Colon (tissue), 2 donors: ENCODE data around the gene PHLDB2.

Experiments
- FAIRE-seq: peaks from 2 replicates; lab custom pipeline; 2012; peaks lifted over from hg19 to GRCh38; lab: Jason Lieb, UNC
- donor health status: control.
- donor health status: control.

PHLDB2 gene

DNA sequence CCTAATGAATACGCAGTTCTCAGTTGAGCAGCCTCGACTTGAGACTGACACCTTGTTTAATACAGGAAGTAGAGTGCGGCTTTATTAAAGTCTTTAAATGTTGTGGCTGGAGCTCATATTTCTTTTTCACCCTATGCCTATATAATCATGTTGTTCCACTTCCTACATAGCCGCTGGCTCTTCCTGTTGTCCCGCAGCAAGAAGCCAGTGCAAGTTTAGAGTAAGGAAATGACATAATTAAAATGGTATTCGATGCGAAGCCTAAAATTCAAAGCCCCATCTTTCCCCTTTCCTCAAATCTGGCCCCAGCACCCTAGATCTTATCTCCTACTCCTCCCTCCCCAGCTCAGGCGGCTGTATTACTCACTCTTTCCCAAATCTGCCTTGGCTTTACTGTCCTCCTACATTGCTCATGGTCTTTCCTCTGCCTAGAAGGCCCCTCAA lies 7.5 kb upstream of the PHLDB2 start:
- FAIRE-seq = no peak

DNA sequence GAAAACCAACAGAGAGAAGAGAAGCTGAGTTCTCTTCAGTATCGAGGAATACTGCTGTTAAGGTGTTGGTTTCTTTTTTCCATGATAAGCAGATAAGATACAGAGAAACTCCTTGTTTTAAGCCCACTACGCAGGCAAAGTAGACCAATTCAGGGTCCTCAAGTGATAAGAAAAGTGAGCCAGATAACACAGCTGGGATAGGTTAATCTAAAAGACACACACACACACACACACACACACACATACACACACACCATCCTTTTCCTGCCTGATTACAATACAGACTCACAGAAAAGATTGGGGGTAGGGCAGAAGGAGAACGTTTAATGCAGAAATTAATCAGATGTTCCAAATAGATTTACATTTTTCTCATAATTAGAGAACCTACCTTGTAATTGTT lies 6.5 kb upstream of the PHLDB2 start:
- no peak for FAIRE-seq

DNA sequence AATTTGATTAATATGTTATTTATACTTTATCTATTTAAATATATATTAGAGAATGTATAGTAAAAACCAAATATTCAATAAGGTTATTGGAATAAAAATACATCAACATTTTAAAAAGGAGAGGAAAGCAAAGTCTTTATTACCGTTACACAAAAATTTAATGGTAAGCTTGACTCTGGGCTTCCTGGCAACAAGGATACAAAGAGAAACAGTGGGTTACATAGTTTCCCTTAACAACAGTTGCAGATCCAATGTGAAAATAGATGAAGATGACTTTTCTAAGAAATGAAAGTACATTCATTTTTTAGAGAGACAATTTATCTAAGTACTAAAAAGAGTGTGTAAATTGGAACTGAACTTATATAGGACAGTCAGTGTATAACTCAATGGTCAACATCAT lies 6.0 kb upstream of the PHLDB2 start:
- no peak for FAIRE-seq

DNA sequence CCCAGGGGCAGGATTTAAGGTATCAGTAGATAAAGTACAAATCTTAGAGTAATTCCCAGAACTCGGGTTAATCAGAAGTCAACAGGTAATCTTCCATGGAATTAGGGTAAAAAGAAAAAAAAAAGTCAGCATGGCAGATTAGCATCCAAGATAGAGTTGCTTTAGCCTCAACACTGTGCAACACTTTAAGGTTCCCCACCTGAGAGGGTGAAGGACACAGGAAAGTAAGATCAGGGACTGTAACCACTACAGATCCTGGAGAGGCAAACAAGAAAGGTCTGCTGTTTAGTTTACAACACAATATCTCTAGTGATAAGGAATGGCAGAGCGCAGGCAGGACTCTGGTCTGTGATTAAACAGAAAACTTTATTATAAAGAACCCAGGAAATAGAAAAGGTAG lies 4.1 kb upstream of the PHLDB2 start:
- no peak for FAIRE-seq

- no peak for FAIRE-seq
Observed at GRCh38 chr3:111856501-111856900, 2.6 kb upstream of the PHLDB2 start.

- no peak for FAIRE-seq
Observed at GRCh38 chr3:111857474-111857873, 1.6 kb upstream of the PHLDB2 start.

- FAIRE-seq = no peak
Observed at GRCh38 chr3:111858642-111859041, 423 bp upstream of the PHLDB2 start.

GRCh38 chr3:111859974-111860859 lies 1.2 kb downstream of the PHLDB2 start:
- FAIRE-seq = no peak

DNA sequence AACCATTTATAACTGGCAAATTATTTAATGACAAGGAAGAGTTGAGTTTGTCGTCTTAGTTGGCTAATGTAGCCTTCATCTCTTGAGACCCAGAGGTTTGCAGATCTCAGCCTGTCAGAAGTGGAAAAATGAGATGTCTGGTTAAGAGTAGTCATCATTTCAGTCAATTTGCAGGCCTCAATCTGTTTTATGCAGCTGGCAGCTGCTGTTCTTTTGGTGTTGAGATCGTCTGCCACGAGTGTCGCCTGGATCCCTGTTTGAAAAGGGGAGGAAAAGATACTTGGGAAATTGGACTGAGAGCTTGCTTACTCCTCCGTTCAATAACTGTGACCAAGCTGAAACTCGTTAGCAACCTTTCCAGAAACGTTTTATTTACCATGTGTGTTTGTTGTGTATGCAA lies 2.3 kb downstream of the PHLDB2 start:
- FAIRE-seq = no peak

DNA sequence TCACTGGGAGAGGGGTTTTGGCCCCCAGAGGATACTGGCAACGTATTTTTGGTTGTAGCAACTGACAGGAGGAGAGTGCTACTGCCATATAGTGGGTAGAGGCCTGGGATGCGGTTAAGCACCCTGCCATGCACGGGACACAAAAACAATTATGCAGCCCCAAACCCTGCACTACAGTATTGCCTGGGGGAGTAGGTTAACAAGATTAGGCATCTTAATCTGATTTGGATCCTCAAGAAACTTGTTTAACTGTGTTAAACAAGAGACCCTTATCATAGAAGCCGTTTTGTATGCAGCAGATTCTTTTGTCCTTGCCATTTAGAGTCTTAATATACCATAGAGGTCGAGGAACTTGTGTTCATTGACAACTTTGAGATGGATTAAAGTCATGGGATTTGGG lies 3.4 kb downstream of the PHLDB2 start:
- FAIRE-seq = no peak

GRCh38 chr3:111862974-111863373 lies 3.9 kb downstream of the PHLDB2 start:
- no peak for FAIRE-seq

DNA sequence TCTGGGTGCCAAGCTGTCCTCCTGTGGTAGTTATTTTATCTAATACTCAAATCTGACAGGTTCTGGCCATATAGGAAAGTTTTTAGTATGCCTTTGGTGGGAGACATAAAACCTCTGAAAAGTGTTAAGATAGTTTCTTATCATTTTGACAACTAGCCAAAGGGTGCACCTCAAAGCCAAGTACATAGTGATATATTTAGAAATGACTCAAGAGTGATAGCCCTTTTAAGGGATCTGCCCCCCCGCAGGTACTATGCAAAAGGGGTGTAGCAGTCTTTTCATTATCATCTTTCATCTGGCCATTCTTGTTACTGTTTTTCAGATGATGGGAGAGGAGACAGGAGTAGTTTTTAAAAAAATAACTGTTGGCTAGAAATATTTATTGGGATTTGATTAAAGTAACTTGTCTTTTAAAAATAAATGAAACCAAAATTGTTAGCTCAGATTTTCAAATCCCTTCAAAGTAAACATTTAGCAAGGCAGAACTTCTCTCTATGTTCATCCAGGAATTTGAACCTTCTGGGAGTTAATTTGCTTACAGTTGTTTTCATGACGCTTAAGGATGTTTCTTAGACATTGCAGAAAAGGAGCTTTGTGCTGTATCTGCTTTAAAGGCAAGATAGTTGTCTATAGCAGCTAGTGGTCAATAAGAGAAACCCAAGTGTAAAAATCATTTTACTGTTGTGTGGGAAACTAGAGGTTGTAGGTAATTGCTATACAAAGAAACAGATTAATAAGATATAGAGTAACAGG lies 5.1 kb downstream of the PHLDB2 start:
- no peak for FAIRE-seq

GRCh38 chr3:111864821-111865656 lies 6.0 kb downstream of the PHLDB2 start:
- no peak for FAIRE-seq

- FAIRE-seq = no peak
Observed at GRCh38 chr3:111867889-111868426, 8.9 kb downstream of the PHLDB2 start.

- no peak for FAIRE-seq
Observed at GRCh38 chr3:111870620-111871019, 11.6 kb downstream of the PHLDB2 start.

- FAIRE-seq = no peak
Observed at GRCh38 chr3:111871809-111872623, 13.0 kb downstream of the PHLDB2 start.

DNA sequence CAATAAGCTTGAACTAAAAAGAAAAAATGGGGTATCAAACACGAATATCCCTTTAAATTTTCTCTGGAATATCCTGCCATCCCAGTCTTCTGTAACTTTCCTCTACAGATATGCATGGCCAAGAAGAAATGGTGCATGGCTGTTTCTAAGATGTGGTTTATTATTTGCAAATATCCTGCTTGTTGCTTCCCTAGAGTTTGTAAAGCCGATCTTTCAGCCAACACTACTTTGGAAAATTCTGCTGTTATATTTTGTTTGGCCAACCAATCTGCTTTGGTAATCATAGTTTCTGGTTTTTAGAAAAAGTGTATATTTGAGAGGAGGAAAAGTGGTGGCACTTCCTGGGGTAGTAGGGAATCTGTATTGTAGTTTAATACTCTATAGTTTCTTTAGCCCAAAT lies 13.9 kb downstream of the PHLDB2 start:
- FAIRE-seq = no peak

DNA sequence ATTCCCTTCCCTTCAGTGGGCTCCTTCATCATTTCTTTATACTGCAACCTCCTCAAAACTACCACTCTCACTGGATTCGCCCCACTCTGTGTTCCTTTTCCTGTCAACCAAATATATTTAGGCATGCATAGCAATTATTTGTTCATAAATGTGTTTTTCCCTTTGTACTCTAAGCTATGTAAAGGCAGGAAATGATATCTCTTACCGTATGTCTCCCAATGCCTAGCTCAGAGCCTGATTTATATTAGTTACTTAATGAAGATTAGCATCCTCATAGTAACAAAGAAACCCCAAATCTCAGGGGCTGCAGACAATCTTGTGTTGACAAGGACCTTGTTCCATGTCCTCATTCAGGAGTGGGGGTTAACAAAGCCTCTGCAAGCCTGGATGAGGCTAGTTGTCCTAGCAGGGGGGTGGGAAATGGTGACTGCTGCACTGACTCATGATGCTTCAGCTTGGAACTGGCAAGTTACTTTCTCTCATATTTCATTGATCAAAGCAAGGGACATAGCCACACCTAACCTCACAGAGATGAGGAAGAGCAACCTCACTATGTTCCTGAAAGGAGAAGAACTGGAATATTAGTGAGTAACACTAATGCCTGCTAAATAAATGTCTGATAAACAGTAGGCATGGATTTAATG lies 15.2 kb downstream of the PHLDB2 start:
- no peak for FAIRE-seq

GRCh38 chr3:111881480-111881879 lies 22.4 kb downstream of the PHLDB2 start:
- no peak for FAIRE-seq

DNA sequence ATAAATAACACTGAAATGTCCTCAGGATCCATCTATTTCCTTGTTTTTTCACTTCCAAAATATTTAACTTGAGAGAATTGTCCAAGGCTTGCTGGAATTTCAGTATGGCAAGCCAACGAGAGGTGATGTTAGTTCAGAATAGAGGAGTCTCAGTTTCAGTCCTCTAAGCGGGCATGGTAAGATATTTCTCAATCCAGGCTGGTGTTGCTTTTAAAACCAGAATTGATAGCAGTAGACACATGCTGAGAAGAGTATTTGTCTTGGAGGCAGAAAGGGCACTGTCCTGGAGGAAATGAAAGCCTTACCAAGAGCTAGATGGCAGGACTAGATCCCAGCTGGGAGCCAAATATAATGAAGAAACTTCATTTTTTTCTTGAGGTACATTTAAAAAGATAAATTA lies 23.1 kb downstream of the PHLDB2 start:
- no peak for FAIRE-seq

- FAIRE-seq = no peak
Observed at GRCh38 chr3:111882799-111883198, 23.7 kb downstream of the PHLDB2 start.
